Neural cell (in vitro differentiated cells): ENCODE results near the gene ARHGAP42. TPM values are rescaled to one million over a fixed set of nuclear protein-coding genes. Genes with fewer than 3 reads are reported as not detected.

ENCODE experiments used
- H2AFZ ChIP-seq: fragments of 200-600, 300-800 bp; sonication (generic), shearing (Covaris generic); 2 replicates; pipeline ENCODE4 v1.6.0; 2014; ENCODE audit warnings: low read depth, mild to moderate bottlenecking, antibody characterized with exemption, low read length, moderate library complexity
- H3F3A ChIP-seq: fragments of 200-600 bp; shearing (Covaris generic); 2 replicates; pipeline ENCODE4 v1.6.1; 2016; ENCODE audit warnings: mild to moderate bottlenecking, moderate library complexity, mixed read lengths, antibody characterized with exemption, low read length; ENCODE audit not compliant: insufficient read depth, poor library complexity, severe bottlenecking
- H3K27ac ChIP-seq: fragments of 200-600, 300-800 bp; sonication (generic), shearing (Covaris generic); 2 replicates; pipeline ENCODE4 v1.5.1; 2014; ENCODE audit warnings: mild to moderate bottlenecking, low read length, moderate library complexity
- H3K27me3 ChIP-seq: fragments of 300-800, 200-600 bp; sonication (generic), shearing (Covaris generic); 2 replicates; pipeline ENCODE4 v1.6.0; 2014; ENCODE audit warnings: mild to moderate bottlenecking, low read depth, low read length, moderate library complexity; ENCODE audit not compliant: insufficient read depth
- H3K36me3 ChIP-seq: fragments of 300-800, 200-600 bp; sonication (generic), shearing (Covaris generic); 2 replicates; pipeline ENCODE4 v1.5.1; 2014; ENCODE audit warnings: mild to moderate bottlenecking, antibody characterized with exemption, low read length, moderate library complexity; ENCODE audit not compliant: insufficient read depth
- H3K4me2 ChIP-seq: fragments of 300-800, 200-600 bp; sonication (generic), shearing (Covaris generic); 2 replicates; pipeline ENCODE4 v1.6.0; 2014; ENCODE audit warnings: mild to moderate bottlenecking, low read length
- H3K4me3 ChIP-seq: fragments of 300-800, 200-600 bp; sonication (generic), shearing (Covaris generic); 2 replicates; pipeline ENCODE4 v1.5.1; 2014; ENCODE audit warnings: mild to moderate bottlenecking, low read length, moderate library complexity
- H3K79me2 ChIP-seq: fragments of 200-600 bp; shearing (Covaris generic); replicated peaks from 2 replicates; pipeline ENCODE4 v1.6.0; 2014; ENCODE audit warnings: mild to moderate bottlenecking, low read length, moderate library complexity; ENCODE audit not compliant: insufficient read depth
- H3K9ac ChIP-seq: fragments of 300-800, 200-600 bp; sonication (generic), shearing (Covaris generic); 2 replicates; pipeline ENCODE4 v1.6.1; 2016; ENCODE audit warnings: mild to moderate bottlenecking, low read length, mixed read lengths
- H3K9me2 ChIP-seq: fragments of 200-600 bp; shearing (Covaris generic); 2 replicates; pipeline ENCODE4 v1.6.1; 2016; ENCODE audit warnings: mild to moderate bottlenecking, low read length, mixed read lengths; ENCODE audit not compliant: insufficient read depth
- H3K9me3 ChIP-seq: fragments of 200-600, 300-800 bp; sonication (generic), shearing (Covaris generic); 2 replicates; pipeline ENCODE4 v1.6.1; 2016; ENCODE audit warnings: mild to moderate bottlenecking, mixed run types, low read length, moderate library complexity, mixed read lengths
- H4K20me1 ChIP-seq: fragments of 200-600 bp; shearing (Covaris generic); 2 replicates; pipeline ENCODE4 v1.6.1; 2016; ENCODE audit warnings: mild to moderate bottlenecking, mixed run types; ENCODE audit not compliant: insufficient read depth
- CTCF ChIP-seq: fragments of 450-650 bp; IDR thresholded peaks from 2 replicates; pipeline ENCODE4 v1.5.1; 2014; ENCODE audit warnings: antibody characterized with exemption, mild to moderate bottlenecking, moderate library complexity; ENCODE audit not compliant: poor library complexity, severe bottlenecking
- EP300 ChIP-seq: fragments of 450-650 bp; conservative IDR thresholded peaks from 2 replicates; pipeline ENCODE4 v1.6.1; 2014; ENCODE audit warnings: antibody characterized with exemption, mild to moderate bottlenecking, moderate library complexity; ENCODE audit not compliant: poor library complexity, severe bottlenecking
- EZH2 ChIP-seq: fragments of 200-600, 300-800 bp; shearing (Covaris generic), sonication (generic); IDR thresholded peaks from 2 replicates; pipeline ENCODE4 v1.6.1; 2014; ENCODE audit warnings: antibody characterized with exemption, low read length, borderline replicate concordance, mild to moderate bottlenecking; ENCODE audit not compliant: insufficient read depth, poor library complexity, severe bottlenecking
- MXI1 ChIP-seq: fragments of 450-650 bp; conservative IDR thresholded peaks from 2 replicates; pipeline ENCODE4 v1.6.1; 2014; ENCODE audit warnings: antibody characterized with exemption, mild to moderate bottlenecking; ENCODE audit not compliant: poor library complexity, severe bottlenecking
- POLR2AphosphoS5 ChIP-seq: IDR thresholded peaks from 2 replicates; pipeline ENCODE4 v1.6.1; 2012
- RAD21 ChIP-seq: fragments of 450-650 bp; conservative IDR thresholded peaks from 2 replicates; pipeline ENCODE4 v1.6.1; 2014; ENCODE audit warnings: antibody characterized with exemption, mild to moderate bottlenecking, moderate library complexity
- REST ChIP-seq: IDR thresholded peaks from 2 replicates; pipeline ENCODE4 v1.6.1; 2012; ENCODE audit warnings: borderline replicate concordance
- SMC3 ChIP-seq: fragments of 450-650 bp; conservative IDR thresholded peaks from 2 replicates; pipeline ENCODE4 v1.6.1; 2014; ENCODE audit warnings: antibody characterized with exemption, mild to moderate bottlenecking, moderate library complexity; ENCODE audit not compliant: poor library complexity
- TAF1 ChIP-seq: IDR thresholded peaks from 2 replicates; pipeline ENCODE4 v1.6.1; 2012; ENCODE audit warnings: low read depth
- polyA plus RNA-seq: library from polyadenylated mRNA; depleted of rRNA; stranded (reverse); fragments of >200 nt; gene quantifications from 2 replicates; pipeline ENCODE4 v1.2.3, GENCODE V29; 2014

Gene ARHGAP42
- polyA plus RNA-seq, 1 donor from 2014 or later: 0.64 TPM

- Histone ChIP-seq H3K79me2 (no peaks in the 10 kb centered on the region), H3K4me2 (no peak overlapping the region), H2AFZ (no peak overlapping the region), H4K20me1 (no peaks in the 10 kb centered on the region), H3K9me2 (no peaks in the 10 kb centered on the region), H3K9me3 (no peaks in the 10 kb centered on the region), H3K4me3 (no peak overlapping the region), H3K36me3 (no peaks in the 10 kb centered on the region), H3K27me3 (no peaks in the 10 kb centered on the region), H3K27ac (no peak overlapping the region), H3F3A (no peaks in the 10 kb centered on the region), H3K9ac (no peak overlapping the region)
- no peak for TF ChIP-seq TAF1
- no peak for TF ChIP-seq EP300
- no peak for TF ChIP-seq RAD21
- no peak for TF ChIP-seq REST
- no peak for TF ChIP-seq EZH2
- TF ChIP-seq CTCF: no peak
- no peak for TF ChIP-seq SMC3
- no peak for TF ChIP-seq POLR2AphosphoS5
Observed at GRCh38 chr11:100738701-100739270, 51.7 kb downstream of the ARHGAP42 start.

GRCh38 chr11:100739666-100740065, 52.6 kb downstream of the ARHGAP42 start:
- Histone ChIP-seq H3K4me2 (no peak overlapping the region), H3K9ac (no peak overlapping the region), H3K79me2 (no peaks in the 10 kb centered on the region)

More at GRCh38 chr11:100739666-100740065, 52.6 kb downstream of the ARHGAP42 start:
- Histone ChIP-seq H2AFZ (no peak overlapping the region), H3K9me2 (no peaks in the 10 kb centered on the region), H3K9me3 (no peaks in the 10 kb centered on the region), H3K4me3 (no peak overlapping the region), H3F3A (no peaks in the 10 kb centered on the region), H3K27ac (no peak overlapping the region), H3K27me3 (no peaks in the 10 kb centered on the region), H3K36me3 (no peaks in the 10 kb centered on the region), H4K20me1 (no peaks in the 10 kb centered on the region)
- no peak for TF ChIP-seq POLR2AphosphoS5
- no peak for TF ChIP-seq MXI1
- no peak for TF ChIP-seq EP300
- no peak for TF ChIP-seq SMC3
- no peak for TF ChIP-seq REST
- TF ChIP-seq CTCF: no peak
- TF ChIP-seq EZH2: no peak
- no peak for TF ChIP-seq TAF1
- TF ChIP-seq RAD21: no peak
